SK-N-SH (cell line): ENCODE data around the gene FEV. TPM values are rescaled to one million over a fixed set of nuclear protein-coding genes. Genes with fewer than 3 reads are reported as not detected.
A peak's percentile ranks its signal among the peaks of the same experiment; 100 is the strongest.

ENCODE experiments used
- CTCF ChIA-PET: fragments of 300-600, 350-600 bp; formaldehyde crosslinking; extraction: SDS; loops from one replicate; lab custom pipeline; 2021; lab: Yijun Ruan, JAX
- POLR2A ChIA-PET: fragments of 350-600 bp; sonication (Branson Sonifier 250); formaldehyde crosslinking; extraction: SDS; loops from one replicate; lab custom pipeline; 2020; ENCODE audit warnings: antibody characterized with exemption, inconsistent platforms; lab: Yijun Ruan, JAX
- DNase-seq: peaks from one replicate; pipeline ENCODE4 v3.0.0; 2012
- H2AFZ ChIP-seq: fragments of 200-600 bp; sonication (generic); 2 replicates; pipeline ENCODE4 v1.8.1; 2016; ENCODE audit warnings: antibody characterized with exemption, mild to moderate bottlenecking, low read depth
- H3F3A ChIP-seq: fragments of 200-600 bp; sonication (generic); replicated peaks from 2 replicates; pipeline ENCODE3; 2016; ENCODE audit warnings: antibody characterized with exemption, mild to moderate bottlenecking; ENCODE audit not compliant: insufficient read depth
- H3K27ac ChIP-seq, 2 experiments: fragments of 200-500 bp in 1 of 2; fragments of 200-600 bp in 1 of 2; sonication (Bioruptor generic) in 1 of 2; sonication (generic), shearing (Covaris generic) in 1 of 2; 2 replicates each; pipeline versions ENCODE4 v1.5.1 to v1.6.1; 2014 to 2016; ENCODE audit warnings: low read depth in 2 of 2, inconsistent platforms in 1 of 2, low read length in 1 of 2, mild to moderate bottlenecking in 1 of 2, mixed read lengths in 1 of 2
- H3K27me3 ChIP-seq: fragments of 200-600 bp; sonication (generic), shearing (Covaris generic); 2 replicates; pipeline ENCODE4 v1.6.1; 2016; ENCODE audit warnings: mixed run types; ENCODE audit not compliant: insufficient read depth
- H3K36me3 ChIP-seq, 2 experiments: fragments of 200-500 bp in 1 of 2; fragments of 200-600 bp in 1 of 2; sonication (Bioruptor generic) in 1 of 2; sonication (generic) in 1 of 2; replicated peaks in 1 of 2; 2 replicates each; pipeline versions ENCODE3 to v1.5.1; 2014 to 2016; ENCODE audit warnings: low read length in 1 of 2, mild to moderate bottlenecking in 1 of 2; ENCODE audit not compliant: insufficient read depth in 2 of 2, control insufficient read depth in 1 of 2
- H3K4me1 ChIP-seq, 2 experiments: fragments of 200-500 bp in 1 of 2; fragments of 200-600 bp in 1 of 2; sonication (Bioruptor generic) in 1 of 2; sonication (generic), shearing (Covaris generic) in 1 of 2; 2 replicates each; pipeline versions ENCODE4 v1.5.1 to v1.6.1; 2014 to 2016; ENCODE audit warnings: low read depth in 1 of 2, low read length in 1 of 2, mixed run types in 1 of 2; ENCODE audit not compliant: insufficient read depth in 2 of 2, control insufficient read depth in 1 of 2
- H3K4me2 ChIP-seq: fragments of 200-600 bp; sonication (generic), shearing (Covaris generic); 2 replicates; pipeline ENCODE4 v1.6.1; 2017; ENCODE audit warnings: mixed run types
- H3K4me3 ChIP-seq, 2 experiments: fragments of 200-500 bp in 1 of 2; fragments of 200-600 bp in 1 of 2; sonication (Bioruptor generic) in 1 of 2; sonication (generic), shearing (Covaris generic) in 1 of 2; 2 replicates each; pipeline versions ENCODE4 v1.5.1 to v1.8.1; 2014 to 2016; ENCODE audit warnings: low read depth in 2 of 2, inconsistent platforms in 1 of 2, low read length in 1 of 2, mild to moderate bottlenecking in 1 of 2, mixed read lengths in 1 of 2, moderate library complexity in 1 of 2
- H3K79me2 ChIP-seq: fragments of 200-600 bp; sonication (generic); 2 replicates; pipeline ENCODE4 v1.8.1; 2017; ENCODE audit warnings: mild to moderate bottlenecking; ENCODE audit not compliant: insufficient read depth
- H3K9ac ChIP-seq: fragments of 200-600 bp; sonication (generic); 2 replicates; pipeline ENCODE4 v1.6.1; 2017; ENCODE audit warnings: mixed run types
- H3K9me2 ChIP-seq: fragments of 200-600 bp; sonication (generic); 2 replicates; pipeline ENCODE4 v1.6.1; 2017; ENCODE audit warnings: mixed run types
- H3K9me3 ChIP-seq: fragments of 200-600 bp; sonication (generic); 2 replicates; pipeline ENCODE4 v1.6.1; 2017; ENCODE audit warnings: mixed run types, mild to moderate bottlenecking, moderate library complexity
- H4K20me1 ChIP-seq: fragments of 200-600 bp; sonication (generic); 2 replicates; pipeline ENCODE4 v1.6.1; 2017; ENCODE audit warnings: mild to moderate bottlenecking, mixed run types; ENCODE audit not compliant: insufficient read depth
- CHD2 ChIP-seq: fragments of 150-350 bp; IDR thresholded peaks from 2 replicates; pipeline ENCODE4 v1.6.1; 2018; ENCODE audit warnings: low read length; ENCODE audit not compliant: partially characterized antibody
- EZH2phosphoT487 ChIP-seq: fragments of 200-600 bp; sonication (generic); IDR thresholded peaks from 2 replicates; pipeline ENCODE4 v1.6.1; 2017; ENCODE audit warnings: low read depth, mixed run types, mild to moderate bottlenecking, antibody characterized with exemption, moderate library complexity, borderline replicate concordance
- FOXJ3 ChIP-seq: sonication (generic); formaldehyde crosslinking; IDR thresholded peaks from 2 replicates; pipeline ENCODE4 v1.5.1; 2020; ENCODE audit warnings: mild to moderate bottlenecking, missing genetic modification reagents
- GATA2 ChIP-seq: sonication (generic); formaldehyde crosslinking; IDR thresholded peaks from 2 replicates; pipeline ENCODE4 v1.5.0; 2020; ENCODE audit warnings: mild to moderate bottlenecking, missing genetic modification reagents
- JUND ChIP-seq: IDR thresholded peaks from 2 replicates; pipeline ENCODE4 v1.4.0; 2012
- MAX ChIP-seq: IDR thresholded peaks from 2 replicates; pipeline ENCODE4 v1.4.0; 2012; ENCODE audit warnings: low read depth
- MXI1 ChIP-seq: IDR thresholded peaks from 2 replicates; pipeline ENCODE4 v1.6.1; 2012; ENCODE audit warnings: mild to moderate bottlenecking, low read depth, low read length, improper control_type of control experiment
- NFIC ChIP-seq: IDR thresholded peaks from 2 replicates; pipeline ENCODE4 v1.4.0; 2012; ENCODE audit warnings: borderline replicate concordance
- NRF1 ChIP-seq: IDR thresholded peaks from 2 replicates; pipeline ENCODE4 v1.6.1; 2012; ENCODE audit warnings: low read depth, mild to moderate bottlenecking, low read length
- RCOR1 ChIP-seq: fragments of 150-350 bp; IDR thresholded peaks from 2 replicates; pipeline ENCODE4 v1.6.1; 2017; ENCODE audit warnings: antibody characterized with exemption, low read length
- RFX5 ChIP-seq: IDR thresholded peaks from 2 replicates; pipeline ENCODE4 v1.6.1; 2012; ENCODE audit warnings: mild to moderate bottlenecking, improper control_type of control experiment, low read length
- RXRA ChIP-seq: IDR thresholded peaks from 2 replicates; pipeline ENCODE4 v1.4.0; 2012; ENCODE audit warnings: low read depth, mild to moderate bottlenecking, borderline replicate concordance
- SIN3A ChIP-seq: IDR thresholded peaks from 2 replicates; pipeline ENCODE4 v1.6.1; 2012; ENCODE audit warnings: low read depth, mild to moderate bottlenecking, low read length, moderate library complexity, borderline replicate concordance
- USF1 ChIP-seq: IDR thresholded peaks from 2 replicates; pipeline ENCODE4 v1.4.0; 2012; ENCODE audit warnings: low read depth, borderline replicate concordance
- YY1 ChIP-seq: IDR thresholded peaks from 2 replicates; pipeline ENCODE4 v1.4.0; 2012; ENCODE audit warnings: low read depth, mild to moderate bottlenecking
- WGBS: methylation state at CpG from one replicate; pipeline ENCODE4 v1.1.6; 2017; ENCODE audit warnings: low lambda C conversion rate; 5-methylcytosine and 5-hydroxymethylcytosine counted together
- polyA plus RNA-seq, 3 experiments: library from polyadenylated mRNA; depleted of rRNA; stranded (reverse); fragments of >200 nt; gene quantifications; 2 replicates each; pipeline ENCODE4 v1.2.3, GENCODE V29; 2012
- TF ChIP-seq, protein P1 (sequence below): fragments of 150-350 bp; IDR thresholded peaks from 2 replicates; pipeline ENCODE4 v1.6.1; 2017; ENCODE audit warnings: antibody characterized with exemption, low read length, low read depth, borderline replicate concordance
- TF ChIP-seq, protein P2 (sequence below): fragments of 150-350 bp; IDR thresholded peaks from 2 replicates; pipeline ENCODE4 v1.6.1; 2016; ENCODE audit warnings: mild to moderate bottlenecking, low read depth, low read length
- TF ChIP-seq, protein P3 (sequence below): IDR thresholded peaks from 2 replicates; pipeline ENCODE4 v1.6.1; 2012; ENCODE audit warnings: mild to moderate bottlenecking, low read depth, low read length, moderate library complexity

The FEV gene
- polyA plus RNA-seq, 1 of the 3 experiments (the other 2 are of a cell fraction) = 0.53 TPM

DNA sequence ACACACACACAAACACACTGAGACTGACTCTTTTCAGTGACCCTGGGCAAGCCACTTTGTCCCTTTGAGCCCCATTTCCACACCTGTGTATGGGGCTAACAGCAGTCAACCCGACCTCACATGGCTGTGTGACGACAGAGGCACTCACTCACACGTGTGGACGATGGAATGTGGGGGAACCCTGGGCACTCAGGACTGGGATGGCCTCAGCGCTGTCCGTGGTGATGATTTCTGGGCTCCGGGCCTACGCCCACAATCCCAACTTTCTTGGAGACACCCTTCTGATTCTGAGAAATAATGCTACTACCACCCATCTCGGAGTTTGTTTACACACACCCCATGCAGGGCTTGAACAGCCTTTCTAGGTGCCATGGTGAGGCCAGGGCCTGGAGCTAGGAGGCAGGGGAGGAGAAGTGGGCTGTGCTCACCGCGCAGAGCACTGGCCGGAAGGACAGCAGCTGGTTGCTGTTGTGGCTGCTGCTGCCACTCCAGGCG lies 6.7 kb upstream of the FEV start:
- Histone ChIP-seq H3K4me3 (no peak overlapping the region), H3K9ac (no peak overlapping the region), H3K27me3 (peaks cover 2% of the 10 kb centered on the region; the same call in 1 of the 2 replicates), H3F3A (no peaks in the 10 kb centered on the region), H3K36me3 (no peaks in the 10 kb centered on the region), H3K79me2 (no peaks in the 10 kb centered on the region), H3K9me3 (no peaks in the 10 kb centered on the region), H3K4me2 (no peak overlapping the region), H3K4me1 (peaks cover 0 to 23% of the 10 kb centered on the region in 2 experiments; a peak in 1 of 4 replicates), H4K20me1 (no peaks in the 10 kb centered on the region), H3K27ac (peak overlapping the region in 1 of 2 experiments; percentile 60; a peak in 1 of 4 replicates), H3K9me2 (no peaks in the 10 kb centered on the region), H2AFZ (no peak overlapping the region)
- WGBS = 28% methylated on average over 3 of the region's 13 CpGs
- TF ChIP-seq YY1 (no peak), EZH2phosphoT487 (no peak), RCOR1 (no peak), GATA2 (CRISPR knock-in tag) (no peak), JUND (no peak), NRF1 (no peak), FOXJ3 (CRISPR knock-in tag) (0 out of 2 replicates have a peak, but pooled peaks have one; percentile 29), RFX5 (no peak), USF1 (no peak), RXRA (no peak), MXI1 (no peak), NFIC (no peak), MAX (no peak), CHD2 (no peak), SIN3A (no peak)
- TF ChIP-seq, protein P1, sequence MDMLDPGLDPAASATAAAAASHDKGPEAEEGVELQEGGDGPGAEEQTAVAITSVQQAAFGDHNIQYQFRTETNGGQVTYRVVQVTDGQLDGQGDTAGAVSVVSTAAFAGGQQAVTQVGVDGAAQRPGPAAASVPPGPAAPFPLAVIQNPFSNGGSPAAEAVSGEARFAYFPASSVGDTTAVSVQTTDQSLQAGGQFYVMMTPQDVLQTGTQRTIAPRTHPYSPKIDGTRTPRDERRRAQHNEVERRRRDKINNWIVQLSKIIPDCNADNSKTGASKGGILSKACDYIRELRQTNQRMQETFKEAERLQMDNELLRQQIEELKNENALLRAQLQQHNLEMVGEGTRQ = no peak
- TF ChIP-seq, protein P2, sequence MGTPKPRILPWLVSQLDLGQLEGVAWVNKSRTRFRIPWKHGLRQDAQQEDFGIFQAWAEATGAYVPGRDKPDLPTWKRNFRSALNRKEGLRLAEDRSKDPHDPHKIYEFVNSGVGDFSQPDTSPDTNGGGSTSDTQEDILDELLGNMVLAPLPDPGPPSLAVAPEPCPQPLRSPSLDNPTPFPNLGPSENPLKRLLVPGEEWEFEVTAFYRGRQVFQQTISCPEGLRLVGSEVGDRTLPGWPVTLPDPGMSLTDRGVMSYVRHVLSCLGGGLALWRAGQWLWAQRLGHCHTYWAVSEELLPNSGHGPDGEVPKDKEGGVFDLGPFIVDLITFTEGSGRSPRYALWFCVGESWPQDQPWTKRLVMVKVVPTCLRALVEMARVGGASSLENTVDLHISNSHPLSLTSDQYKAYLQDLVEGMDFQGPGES = no peak
- TF ChIP-seq, protein P3, sequence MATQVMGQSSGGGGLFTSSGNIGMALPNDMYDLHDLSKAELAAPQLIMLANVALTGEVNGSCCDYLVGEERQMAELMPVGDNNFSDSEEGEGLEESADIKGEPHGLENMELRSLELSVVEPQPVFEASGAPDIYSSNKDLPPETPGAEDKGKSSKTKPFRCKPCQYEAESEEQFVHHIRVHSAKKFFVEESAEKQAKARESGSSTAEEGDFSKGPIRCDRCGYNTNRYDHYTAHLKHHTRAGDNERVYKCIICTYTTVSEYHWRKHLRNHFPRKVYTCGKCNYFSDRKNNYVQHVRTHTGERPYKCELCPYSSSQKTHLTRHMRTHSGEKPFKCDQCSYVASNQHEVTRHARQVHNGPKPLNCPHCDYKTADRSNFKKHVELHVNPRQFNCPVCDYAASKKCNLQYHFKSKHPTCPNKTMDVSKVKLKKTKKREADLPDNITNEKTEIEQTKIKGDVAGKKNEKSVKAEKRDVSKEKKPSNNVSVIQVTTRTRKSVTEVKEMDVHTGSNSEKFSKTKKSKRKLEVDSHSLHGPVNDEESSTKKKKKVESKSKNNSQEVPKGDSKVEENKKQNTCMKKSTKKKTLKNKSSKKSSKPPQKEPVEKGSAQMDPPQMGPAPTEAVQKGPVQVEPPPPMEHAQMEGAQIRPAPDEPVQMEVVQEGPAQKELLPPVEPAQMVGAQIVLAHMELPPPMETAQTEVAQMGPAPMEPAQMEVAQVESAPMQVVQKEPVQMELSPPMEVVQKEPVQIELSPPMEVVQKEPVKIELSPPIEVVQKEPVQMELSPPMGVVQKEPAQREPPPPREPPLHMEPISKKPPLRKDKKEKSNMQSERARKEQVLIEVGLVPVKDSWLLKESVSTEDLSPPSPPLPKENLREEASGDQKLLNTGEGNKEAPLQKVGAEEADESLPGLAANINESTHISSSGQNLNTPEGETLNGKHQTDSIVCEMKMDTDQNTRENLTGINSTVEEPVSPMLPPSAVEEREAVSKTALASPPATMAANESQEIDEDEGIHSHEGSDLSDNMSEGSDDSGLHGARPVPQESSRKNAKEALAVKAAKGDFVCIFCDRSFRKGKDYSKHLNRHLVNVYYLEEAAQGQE = peak; percentile 92
- peak; percentile 54 for DNase-seq
- CTCF ChIA-PET = interaction anchor here (1.0 to 10.9 kb wide), 6 partner anchors 9 to 128 kb away, joined by 3 to 183 read pairs (median 32); partner anchors contain the start of gene FEV
- POLR2A ChIA-PET = interaction anchor here (0.9 to 1.9 kb wide), 2 partner anchors 11 to 82 kb away, joined by 4 to 7 read pairs; no protein-coding TSS in a partner anchor
